CD4-positive, alpha-beta T cell treated with Interleukin-4 for 4 hours (primary cell): ENCODE results near the gene NBDY.
"Not testable (repeated sequence)": the region's sequence is repeated elsewhere in the genome, so short reads cannot be mapped to it uniquely, and the experiment has no call there.

ENCODE experiments used
- DNase-seq: peaks from one replicate; pipeline ENCODE4 v3.0.0-alpha.2; 2020

The NBDY gene

GRCh38 chrX:56764975-56765791 lies 36.1 kb downstream of the NBDY start:
- peak; percentile 22 for DNase-seq

GRCh38 chrX:56765811-56766553 lies 36.9 kb downstream of the NBDY start:
- DNase-seq: no peak

- DNase-seq: no peak
Observed at GRCh38 chrX:56766554-56767347, 37.7 kb downstream of the NBDY start.

GRCh38 chrX:56767348-56768119 lies 38.5 kb downstream of the NBDY start:
- not testable (repeated sequence) for DNase-seq

GRCh38 chrX:56768120-56768660 lies 39.1 kb downstream of the NBDY start:
- DNase-seq: not testable (repeated sequence)

- not testable (repeated sequence) for DNase-seq
Observed at GRCh38 chrX:56772675-56773521, 43.9 kb downstream of the NBDY start.

GRCh38 chrX:56773522-56774060 lies 44.5 kb downstream of the NBDY start:
- not testable (repeated sequence) for DNase-seq

GRCh38 chrX:56778099-56778923 lies 49.3 kb downstream of the NBDY start:
- DNase-seq: not testable (repeated sequence)

GRCh38 chrX:56778924-56779468 lies 50.0 kb downstream of the NBDY start:
- not testable (repeated sequence) for DNase-seq

- DNase-seq: not testable (repeated sequence)
Observed at GRCh38 chrX:56780681-56781649, 51.9 kb downstream of the NBDY start.

- DNase-seq: no peak
Observed at GRCh38 chrX:56782352-56782751, 53.3 kb downstream of the NBDY start.

GRCh38 chrX:56782791-56783449 lies 53.9 kb downstream of the NBDY start:
- DNase-seq: no peak

- no peak for DNase-seq
Observed at GRCh38 chrX:56783450-56783831, 54.4 kb downstream of the NBDY start.

GRCh38 chrX:56783996-56784620 lies 55.1 kb downstream of the NBDY start:
- DNase-seq: no peak

- DNase-seq: no peak
Observed at GRCh38 chrX:56784666-56785065, 55.6 kb downstream of the NBDY start.

GRCh38 chrX:56785442-56785841 lies 56.4 kb downstream of the NBDY start:
- no peak for DNase-seq
